22Rv1 (cell line): ENCODE data around the gene MRS2.

ENCODE experiments used
- CTCF ChIP-seq: fragments of 450-650 bp; IDR thresholded peaks from 2 replicates; pipeline ENCODE4 v1.5.1; 2017; ENCODE audit warnings: mild to moderate bottlenecking
- ZFX ChIP-seq: fragments of 450-650 bp; IDR thresholded peaks from 2 replicates; pipeline ENCODE4 v1.6.1; 2017; ENCODE audit warnings: antibody characterized with exemption, borderline replicate concordance

- TF ChIP-seq CTCF (no peak), ZFX (no peak)
Measured at GRCh38 chr6:24378473-24379097, 24.2 kb upstream of the MRS2 start.
